HG02763 (cell line): ENCODE measurements around the gene CARM1.

Source experiments
- ATAC-seq: cut with Tn5 transposase; IDR thresholded peaks from one replicate; pipeline ENCODE4 v1.9.1; 2021; ENCODE audit warnings: mild to moderate bottlenecking, moderate library complexity; ENCODE audit not compliant: unreplicated experiment

CARM1 gene

GRCh38 chr19:10899151-10899653 is 27.8 kb downstream of the CARM1 start:
- no peak for ATAC-seq

GRCh38 chr19:10907925-10908324 is 36.6 kb downstream of the CARM1 start:
- no peak for ATAC-seq

DNA sequence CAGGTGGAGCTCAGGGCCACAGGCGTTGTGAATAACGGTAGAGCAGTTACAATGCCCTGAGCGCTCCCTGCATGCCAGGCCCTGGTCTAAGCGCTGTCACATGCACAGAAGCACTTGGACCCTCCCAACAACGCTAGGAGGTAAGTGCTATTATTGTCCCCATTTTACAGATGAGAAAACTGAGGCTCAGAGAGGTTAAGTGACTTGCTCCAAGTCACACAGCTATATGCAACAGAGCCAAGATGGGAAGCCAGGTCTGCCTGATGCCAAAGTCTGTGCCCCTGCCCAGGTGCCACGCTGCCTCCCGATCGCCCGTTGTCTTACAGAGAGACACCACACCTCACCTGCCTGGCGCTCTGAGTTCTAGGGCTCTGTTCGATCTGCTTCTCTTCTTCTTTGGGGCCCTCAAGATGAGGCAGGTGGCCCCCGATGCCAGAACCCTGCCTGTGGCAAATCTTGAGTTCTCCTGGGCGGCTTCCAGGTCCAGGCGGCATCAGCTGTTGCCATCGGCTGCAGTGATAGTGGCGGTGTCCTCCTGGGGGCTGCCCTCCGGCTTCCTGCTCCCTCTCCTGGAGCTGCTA is 37.1 kb downstream of the CARM1 start:
- no peak for ATAC-seq

GRCh38 chr19:10911579-10912363 is 40.4 kb downstream of the CARM1 start:
- no peak for ATAC-seq

DNA sequence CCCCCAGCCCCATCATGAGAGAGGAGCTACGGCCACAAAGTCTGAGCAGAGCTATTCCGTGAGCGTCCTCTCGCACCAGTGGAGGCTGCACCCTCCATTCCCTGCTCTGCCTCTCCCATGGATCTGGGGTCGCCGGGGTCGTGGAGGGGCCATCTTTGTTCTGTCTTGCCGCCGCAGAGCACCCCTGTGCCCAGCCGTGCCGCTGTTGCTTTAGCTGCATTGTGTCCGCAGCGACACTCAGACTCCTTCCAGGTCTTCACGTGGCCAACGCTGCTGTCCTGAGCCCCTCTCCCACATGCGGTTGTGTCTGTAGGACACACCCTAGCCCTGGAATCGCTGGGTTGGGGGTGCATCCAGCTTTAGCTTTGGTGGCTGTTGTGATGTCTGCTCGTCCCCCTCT is 41.3 kb downstream of the CARM1 start:
- ATAC-seq: no peak

DNA sequence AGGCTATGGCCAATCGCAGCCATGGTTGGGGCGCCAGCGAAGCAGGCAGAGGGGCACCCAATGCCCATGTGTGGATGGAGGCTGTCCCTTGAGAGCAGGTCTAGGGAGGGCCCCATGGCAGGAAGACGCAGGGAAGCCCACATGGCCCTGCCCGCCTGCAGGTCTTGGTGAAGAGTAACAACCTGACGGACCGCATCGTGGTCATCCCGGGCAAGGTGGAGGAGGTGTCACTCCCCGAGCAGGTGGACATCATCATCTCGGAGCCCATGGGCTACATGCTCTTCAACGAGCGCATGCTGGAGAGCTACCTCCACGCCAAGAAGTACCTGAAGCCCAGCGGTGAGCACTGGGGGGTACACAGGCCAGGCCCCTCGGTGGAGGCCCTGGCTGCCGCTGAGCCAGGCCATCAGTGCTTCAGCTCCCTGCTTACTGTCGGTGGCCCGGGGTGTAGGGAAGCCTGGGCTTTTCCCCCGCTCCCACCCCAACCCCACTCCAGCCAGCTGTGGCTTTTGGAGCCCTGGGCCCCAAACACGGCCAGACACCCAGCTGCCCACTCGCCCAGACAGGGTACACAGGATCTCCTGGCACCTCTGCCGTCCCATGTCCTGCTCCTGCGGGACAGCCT is 42.5 kb downstream of the CARM1 start:
- no peak for ATAC-seq

GRCh38 chr19:10915130-10916091 is 44.1 kb downstream of the CARM1 start:
- ATAC-seq: no peak

- ATAC-seq: no peak
Observed at GRCh38 chr19:10916602-10917001, 45.2 kb downstream of the CARM1 start.

- no peak for ATAC-seq
Observed at GRCh38 chr19:10918359-10918758, 47.0 kb downstream of the CARM1 start.

DNA sequence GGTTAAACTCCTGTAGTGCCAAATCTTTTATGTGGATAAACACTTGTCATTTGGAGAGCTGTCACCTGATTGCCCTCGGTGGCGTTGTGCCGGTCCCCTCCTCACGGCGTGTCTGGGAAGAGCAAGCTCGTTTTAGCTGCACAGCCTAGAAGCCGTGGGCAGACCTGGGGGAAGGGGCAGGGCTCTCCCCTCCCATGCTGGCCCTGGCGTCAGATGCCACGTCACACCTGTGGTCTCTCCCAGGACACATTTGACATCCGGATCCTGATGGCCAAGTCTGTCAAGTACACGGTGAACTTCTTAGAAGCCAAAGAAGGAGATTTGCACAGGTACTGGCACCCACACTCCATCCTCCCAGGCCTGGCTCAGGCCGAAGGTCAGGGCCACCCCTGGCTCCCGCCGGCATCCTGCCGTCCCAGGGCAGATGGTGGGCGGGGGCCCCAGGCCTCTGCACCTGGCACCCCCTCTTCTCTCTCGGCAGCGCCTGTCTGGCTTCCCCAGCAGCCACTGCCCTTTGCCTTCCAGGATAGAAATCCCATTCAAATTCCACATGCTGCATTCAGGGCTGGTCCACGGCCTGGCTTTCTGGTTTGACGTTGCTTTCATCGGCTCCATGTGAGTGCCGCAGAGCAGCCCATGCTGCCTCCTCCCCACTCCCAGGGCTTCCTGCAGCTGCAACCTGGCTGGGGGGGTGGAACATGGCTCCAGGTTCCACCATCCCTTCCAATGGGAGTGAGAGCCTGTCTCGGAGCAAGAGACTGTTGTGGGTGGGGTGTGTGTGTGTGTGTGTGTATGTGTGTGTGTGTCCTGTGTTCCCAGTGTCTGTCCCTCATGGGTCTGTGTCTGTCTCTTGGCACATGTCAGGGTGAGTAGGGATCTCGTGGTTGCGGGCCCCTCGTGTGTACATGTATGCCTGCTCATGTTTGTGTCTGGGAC is 48.3 kb downstream of the CARM1 start:
- no peak for ATAC-seq

DNA sequence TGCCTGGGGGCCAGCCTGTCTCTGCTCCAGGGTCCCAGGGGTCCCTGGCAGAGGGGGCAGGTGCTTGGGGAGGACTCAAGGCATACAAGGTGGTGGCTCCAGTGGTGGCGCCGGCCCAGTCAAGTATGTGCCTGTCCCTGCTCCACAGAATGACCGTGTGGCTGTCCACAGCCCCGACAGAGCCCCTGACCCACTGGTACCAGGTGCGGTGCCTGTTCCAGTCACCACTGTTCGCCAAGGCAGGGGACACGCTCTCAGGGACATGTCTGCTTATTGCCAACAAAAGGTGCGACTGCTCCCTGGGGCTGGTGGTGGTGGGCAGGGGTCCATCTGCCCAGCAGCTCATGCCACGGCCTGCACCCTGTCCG is 48.9 kb downstream of the CARM1 start:
- no peak for ATAC-seq

- no peak for ATAC-seq
Observed at GRCh38 chr19:10920781-10921180, 49.4 kb downstream of the CARM1 start.

- no peak for ATAC-seq
Observed at GRCh38 chr19:10921199-10921909, 50.0 kb downstream of the CARM1 start.

GRCh38 chr19:10921910-10922637 is 50.7 kb downstream of the CARM1 start:
- ATAC-seq: no peak

DNA sequence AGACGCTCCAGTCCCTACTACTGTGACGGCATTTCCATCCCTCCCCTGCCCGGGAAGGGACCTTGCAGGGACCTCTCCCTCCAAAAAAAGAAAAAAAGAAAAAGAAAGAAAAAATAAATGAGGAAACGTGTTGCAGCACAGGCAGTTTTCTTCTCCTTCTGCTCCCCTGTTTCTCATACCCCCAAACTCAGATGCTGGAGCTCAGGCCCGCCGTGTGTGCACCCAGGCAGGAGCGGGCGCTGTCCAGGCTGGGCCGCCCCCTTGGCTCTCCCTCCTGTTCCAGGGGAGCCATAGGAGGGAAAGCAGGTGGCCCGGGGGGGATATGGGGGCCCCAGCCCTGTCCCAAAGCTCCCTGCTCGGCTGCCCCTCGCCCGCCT is 51.3 kb downstream of the CARM1 start:
- ATAC-seq: no peak

- ATAC-seq: no peak
Observed at GRCh38 chr19:10923260-10924112, 52.1 kb downstream of the CARM1 start.

- ATAC-seq: no peak
Observed at GRCh38 chr19:10924597-10924996, 53.2 kb downstream of the CARM1 start.
